ENCODE results near the gene TXNDC11.

The TXNDC11 gene

DNA sequence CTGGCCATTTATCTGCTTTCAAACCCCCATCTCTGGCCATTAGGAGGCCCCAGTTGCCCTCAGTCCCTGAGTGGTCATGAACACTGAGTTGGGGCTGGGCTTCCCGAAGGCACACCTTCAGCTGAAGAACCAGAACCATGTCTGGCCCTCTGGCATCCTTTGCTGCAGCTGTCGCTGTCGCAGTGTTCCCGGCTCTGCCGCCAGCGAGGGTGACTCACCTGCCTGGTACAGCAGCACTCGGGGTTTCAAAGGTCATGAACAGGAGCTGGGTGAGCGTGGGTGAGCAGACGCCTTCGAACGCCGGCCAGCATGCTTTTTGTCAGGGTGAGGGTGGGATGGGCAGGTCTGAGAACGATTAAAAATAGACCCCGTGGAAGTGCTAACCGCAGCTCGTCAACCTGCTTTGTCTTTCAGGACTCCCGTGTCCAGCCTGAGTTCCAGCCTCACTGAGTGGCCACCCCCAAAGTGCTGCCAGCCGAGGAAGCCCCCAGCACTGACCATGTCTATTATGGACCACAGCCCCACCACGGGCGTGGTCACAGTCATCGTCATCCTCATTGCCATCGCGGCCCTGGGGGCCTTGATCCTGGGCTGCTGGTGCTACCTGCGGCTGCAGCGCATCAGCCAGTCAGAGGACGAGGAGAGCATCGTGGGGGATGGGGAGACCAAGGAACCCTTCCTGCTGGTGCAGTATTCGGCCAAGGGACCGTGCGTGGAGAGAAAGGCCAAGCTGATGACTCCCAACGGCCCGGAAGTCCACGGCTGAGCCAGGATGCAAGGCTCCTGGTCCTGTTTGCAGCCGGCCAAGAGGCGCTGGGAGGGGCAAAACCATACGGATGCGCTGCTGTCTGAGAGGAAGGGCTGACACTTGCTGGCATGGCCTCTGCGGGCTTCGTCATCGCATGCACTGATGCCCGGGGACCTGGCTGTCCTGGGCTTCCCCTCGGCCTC, 66.8 kb downstream of the TXNDC11 start:
- peaks cover 36% of the 10 kb centered on the region for H3K4me1 Mint-ChIP-seq (ENCODE audit: low read depth)
- no peak overlapping the region for H3K4me3 Mint-ChIP-seq
- no peaks in the 10 kb centered on the region for H3K9me3 Mint-ChIP-seq
- peaks cover 38% of the 10 kb centered on the region for H3K36me3 Mint-ChIP-seq (ENCODE audit: low read depth)
- no peak overlapping the region for H3K27ac Mint-ChIP-seq
- no peak for DNase-seq (ENCODE audit: low spot score)
- no peaks in the 10 kb centered on the region for H3K27me3 Mint-ChIP-seq (ENCODE audit: low read depth)

DNA sequence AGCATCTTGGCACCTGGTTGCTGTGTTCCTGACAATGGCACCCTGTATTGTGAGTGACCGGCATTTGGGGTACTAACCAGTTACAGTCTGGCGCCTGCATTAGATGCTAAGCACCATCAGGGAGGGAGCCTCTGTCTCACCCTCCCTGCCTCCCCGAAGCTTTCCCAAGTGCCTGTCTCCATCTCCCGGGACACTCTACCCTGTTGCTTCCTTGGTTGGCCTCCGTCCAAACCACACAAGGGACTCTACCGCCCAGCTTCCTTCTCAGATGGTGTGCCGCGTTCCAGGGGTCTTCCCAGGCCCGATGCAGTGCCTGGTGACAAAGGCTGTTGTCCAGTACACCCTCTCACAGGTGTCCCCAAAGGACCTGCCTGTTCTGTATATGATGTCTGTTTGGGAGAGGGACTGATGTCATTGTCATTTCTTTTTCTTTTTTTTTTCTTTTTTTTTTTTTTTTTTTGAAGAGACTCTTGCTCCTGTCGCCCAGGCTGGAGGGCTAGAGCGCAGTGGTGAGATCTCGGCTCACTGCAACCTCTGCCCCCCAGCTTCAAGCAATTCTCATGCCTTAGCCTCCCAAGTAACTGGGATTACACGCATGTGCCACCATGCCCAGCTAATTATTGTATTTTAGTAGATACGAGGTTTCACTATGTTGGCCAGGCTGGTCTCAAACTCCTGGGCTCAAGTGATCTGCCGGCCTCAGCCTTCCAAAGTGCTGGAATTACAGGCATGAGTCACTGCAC, 67.7 kb downstream of the TXNDC11 start:
- Mint-ChIP-seq H3K4me1 (ENCODE audit: low read depth) (peaks cover 37% of the 10 kb centered on the region), H3K4me3 (no peak overlapping the region), H3K9me3 (no peaks in the 10 kb centered on the region), H3K36me3 (ENCODE audit: low read depth) (peaks cover 30% of the 10 kb centered on the region), H3K27ac (peak overlapping the region; percentile 68), H3K27me3 (ENCODE audit: low read depth) (no peaks in the 10 kb centered on the region)
- no peak for DNase-seq (ENCODE audit: low spot score)

GRCh38 chr16:11674001-11674817, 68.4 kb downstream of the TXNDC11 start:
- no peak for DNase-seq (ENCODE audit: low spot score)
- Mint-ChIP-seq H3K9me3 (no peaks in the 10 kb centered on the region), H3K36me3 (ENCODE audit: low read depth) (peaks cover 22% of the 10 kb centered on the region), H3K4me3 (no peak overlapping the region), H3K27ac (peak overlapping the region; percentile 68), H3K4me1 (ENCODE audit: low read depth) (peaks cover 41% of the 10 kb centered on the region), H3K27me3 (ENCODE audit: low read depth) (no peaks in the 10 kb centered on the region)

- peaks cover 16% of the 10 kb centered on the region for H3K36me3 Mint-ChIP-seq (ENCODE audit: low read depth)
- peak overlapping the region; percentile 61 for H3K27ac Mint-ChIP-seq
- no peaks in the 10 kb centered on the region for H3K27me3 Mint-ChIP-seq (ENCODE audit: low read depth)
- H3K9me3 Mint-ChIP-seq = no peaks in the 10 kb centered on the region
- H3K4me3 Mint-ChIP-seq = peak overlapping the region; percentile 46
- peaks cover 38% of the 10 kb centered on the region for H3K4me1 Mint-ChIP-seq (ENCODE audit: low read depth)
- DNase-seq (ENCODE audit: low spot score) = no peak
These were observed 69.3 kb downstream of the TXNDC11 start for GRCh38 chr16:11673091-11674000.

- Mint-ChIP-seq H3K4me1 (ENCODE audit: low read depth) (peaks cover 37% of the 10 kb centered on the region), H3K27ac (peak overlapping the region; percentile 76), H3K9me3 (no peaks in the 10 kb centered on the region), H3K27me3 (ENCODE audit: low read depth) (no peaks in the 10 kb centered on the region), H3K36me3 (ENCODE audit: low read depth) (peaks cover 8% of the 10 kb centered on the region), H3K4me3 (peak overlapping the region; percentile 53)
- DNase-seq (ENCODE audit: low spot score) = no peak
These were observed 70.2 kb downstream of the TXNDC11 start for GRCh38 chr16:11672206-11673090.

GRCh38 chr16:11671676-11672075, 71.0 kb downstream of the TXNDC11 start:
- peaks cover 40% of the 10 kb centered on the region for H3K4me1 Mint-ChIP-seq (ENCODE audit: low read depth)
- H3K4me3 Mint-ChIP-seq = peak overlapping the region; percentile 53
- peaks cover 2% of the 10 kb centered on the region for H3K36me3 Mint-ChIP-seq (ENCODE audit: low read depth)
- no peaks in the 10 kb centered on the region for H3K9me3 Mint-ChIP-seq
- no peaks in the 10 kb centered on the region for H3K27me3 Mint-ChIP-seq (ENCODE audit: low read depth)
- DNase-seq (ENCODE audit: low spot score) = no peak
- H3K27ac Mint-ChIP-seq = peak overlapping the region; percentile 76

- Mint-ChIP-seq H3K4me1 (ENCODE audit: low read depth) (peaks cover 42% of the 10 kb centered on the region), H3K4me3 (peak overlapping the region; percentile 80), H3K27ac (peak overlapping the region; percentile 86)
These were observed 71.4 kb downstream of the TXNDC11 start for GRCh38 chr16:11671271-11671670.

GRCh38 chr16:11670171-11671131, 72.2 kb downstream of the TXNDC11 start:
- Mint-ChIP-seq H3K27me3 (ENCODE audit: low read depth) (no peaks in the 10 kb centered on the region), H3K4me3 (peak overlapping the region; percentile 80), H3K4me1 (ENCODE audit: low read depth) (peaks cover 46% of the 10 kb centered on the region), H3K36me3 (ENCODE audit: low read depth) (no peaks in the 10 kb centered on the region), H3K27ac (peak overlapping the region; percentile 86), H3K9me3 (no peaks in the 10 kb centered on the region)
- peak; percentile 26 for DNase-seq (ENCODE audit: low spot score)

More at GRCh38 chr16:11671271-11671670, 71.4 kb downstream of the TXNDC11 start:
- no peaks in the 10 kb centered on the region for H3K36me3 Mint-ChIP-seq (ENCODE audit: low read depth)
- H3K9me3 Mint-ChIP-seq = no peaks in the 10 kb centered on the region
- H3K27me3 Mint-ChIP-seq (ENCODE audit: low read depth) = no peaks in the 10 kb centered on the region
- DNase-seq (ENCODE audit: low spot score) = no peak

DNA sequence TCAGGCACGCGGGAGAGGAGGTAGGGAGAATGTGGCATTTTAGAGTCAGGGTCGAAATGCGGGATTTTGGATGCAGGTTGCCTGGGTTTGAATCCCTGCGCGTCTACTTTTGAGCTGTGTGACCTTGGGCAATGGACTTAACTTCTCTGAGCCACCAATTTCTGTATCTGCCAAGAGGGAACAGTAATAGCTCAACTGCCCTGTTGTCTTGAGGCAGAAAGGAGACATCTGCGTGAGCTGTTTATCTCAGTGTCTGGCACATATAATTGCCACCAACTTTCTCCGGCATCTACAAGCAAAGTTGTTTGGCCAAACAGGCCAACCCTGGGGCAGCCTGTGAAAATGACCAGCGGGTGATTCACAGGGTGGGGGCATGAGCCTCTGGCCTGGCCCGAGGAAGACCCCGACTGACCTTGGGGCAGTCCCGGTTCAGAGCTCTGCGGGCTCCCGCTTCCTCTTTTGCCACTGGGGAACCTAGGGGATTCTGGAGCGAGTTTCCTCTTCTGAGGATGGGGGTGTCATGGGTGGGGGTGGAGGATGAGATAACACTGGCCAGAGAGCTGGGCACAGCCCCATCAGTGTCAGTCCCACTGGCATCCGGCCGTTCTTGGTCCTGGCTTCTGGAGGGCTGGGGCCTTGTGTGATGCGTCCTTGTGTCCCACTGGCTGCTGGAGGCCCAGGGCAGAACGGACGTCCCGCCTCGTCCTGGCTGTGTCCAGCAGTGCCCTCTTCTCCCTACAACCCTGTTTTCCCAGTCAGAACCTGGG, 73.1 kb downstream of the TXNDC11 start:
- Mint-ChIP-seq H3K27ac (peak overlapping the region; percentile 86), H3K4me1 (ENCODE audit: low read depth) (peaks cover 51% of the 10 kb centered on the region), H3K4me3 (peak overlapping the region; percentile 80), H3K36me3 (ENCODE audit: low read depth) (no peaks in the 10 kb centered on the region), H3K27me3 (ENCODE audit: low read depth) (no peaks in the 10 kb centered on the region), H3K9me3 (no peaks in the 10 kb centered on the region)
- no peak for DNase-seq (ENCODE audit: low spot score)

DNA sequence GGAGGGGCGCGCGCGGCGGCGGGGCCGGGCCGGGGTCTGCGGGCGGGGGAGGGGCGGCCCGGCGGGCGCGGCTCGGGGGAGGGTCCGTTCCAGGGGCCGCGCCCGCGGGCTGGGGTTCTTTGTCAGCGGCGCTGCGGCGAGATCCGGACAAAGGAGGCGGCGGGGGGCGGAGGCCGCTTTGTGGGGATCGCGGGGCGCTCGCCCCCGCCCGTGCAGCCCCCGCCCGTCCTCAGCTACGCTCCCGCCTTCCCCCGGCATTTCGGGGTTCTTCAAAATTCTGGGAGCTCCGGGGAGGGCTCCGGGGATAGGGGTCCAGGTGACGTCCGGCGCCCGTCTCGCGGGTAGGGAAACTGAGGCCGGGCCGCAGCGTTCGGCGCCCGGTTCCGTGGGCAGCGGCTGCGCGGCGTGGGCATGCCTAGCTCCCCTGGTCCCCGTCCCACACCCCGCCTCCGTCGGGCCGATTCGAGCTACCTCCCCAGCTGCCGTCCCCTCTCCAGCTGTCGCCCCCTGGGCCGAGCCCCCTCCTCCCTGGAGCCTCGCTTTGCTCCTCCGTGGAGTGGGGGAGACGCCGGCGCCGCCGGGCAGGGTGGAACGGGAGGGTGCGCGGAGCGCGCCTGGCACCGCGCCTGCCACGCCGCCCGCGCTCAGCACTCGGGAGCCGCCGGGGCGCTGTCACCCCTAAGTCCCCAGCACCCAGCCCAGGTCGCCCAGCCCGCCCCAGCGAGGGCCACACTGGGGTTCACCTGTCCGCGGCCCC, 73.9 kb downstream of the TXNDC11 start:
- peaks cover 58% of the 10 kb centered on the region for H3K4me1 Mint-ChIP-seq (ENCODE audit: low read depth)
- no peak for DNase-seq (ENCODE audit: low spot score)
- H3K4me3 Mint-ChIP-seq = peak overlapping the region; percentile 80
- no peaks in the 10 kb centered on the region for H3K9me3 Mint-ChIP-seq
- no peaks in the 10 kb centered on the region for H3K36me3 Mint-ChIP-seq (ENCODE audit: low read depth)
- H3K27ac Mint-ChIP-seq = peak overlapping the region; percentile 86
- no peaks in the 10 kb centered on the region for H3K27me3 Mint-ChIP-seq (ENCODE audit: low read depth)
